OCI-LY7 (cell line): ENCODE measurements around the gene C1orf174.

Source experiments
- EZH2phosphoT487 ChIP-seq: fragments of 200-600 bp; sonication (generic); IDR thresholded peaks from 2 replicates; pipeline ENCODE4 v1.6.1; 2018; ENCODE audit warnings: low read depth, borderline replicate concordance, mild to moderate bottlenecking, mixed run types, antibody characterized with exemption, low read length, moderate library complexity, mixed read lengths
- TF ChIP-seq, protein P1 (sequence below): fragments of 200-600 bp; sonication (generic); conservative IDR thresholded peaks from 2 replicates; pipeline ENCODE4 v1.5.1; 2014; ENCODE audit warnings: mild to moderate bottlenecking, antibody characterized with exemption, low read length, moderate library complexity, mixed read lengths

DNA sequence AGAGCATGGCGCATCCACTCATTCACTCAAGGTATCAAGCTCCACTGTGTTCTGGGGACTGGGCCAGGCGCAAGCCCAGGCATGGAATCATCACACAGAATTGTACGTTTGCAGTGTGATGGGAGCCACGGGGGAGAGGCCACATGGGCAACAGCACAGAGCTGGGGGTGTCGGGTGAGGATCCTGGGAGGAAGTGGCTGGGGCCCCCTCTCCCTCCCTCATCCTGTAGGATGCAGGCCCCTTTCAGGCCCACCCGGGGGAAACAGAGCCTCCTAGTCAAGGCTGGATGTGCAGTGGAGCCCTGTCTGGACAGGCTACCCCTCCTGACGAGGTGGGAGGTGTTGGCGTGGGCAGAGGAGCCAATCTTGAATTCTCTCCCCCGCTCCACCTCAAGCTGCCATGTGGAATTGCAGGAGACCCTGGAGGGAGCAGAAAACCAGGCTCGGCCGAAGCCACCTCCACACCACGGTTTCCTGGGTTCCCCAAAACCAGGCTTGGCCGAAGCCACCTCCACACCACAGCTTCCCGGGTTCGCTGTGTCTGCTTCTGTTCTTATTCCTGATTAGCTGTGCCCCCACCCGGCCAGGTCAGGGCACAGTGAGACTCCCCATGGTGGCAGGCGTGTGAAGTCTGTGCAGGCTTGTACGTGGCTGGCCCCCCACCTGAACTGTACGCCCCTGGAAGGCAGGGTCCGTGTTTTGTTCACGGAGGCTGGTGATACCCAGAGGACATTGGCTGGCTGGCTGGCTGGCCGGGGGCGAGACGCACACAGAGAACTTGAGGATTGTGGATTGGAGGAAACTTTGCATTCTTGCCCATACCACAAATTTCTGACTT is 4.2 kb upstream of the C1orf174 start:
- TF ChIP-seq, protein P1, sequence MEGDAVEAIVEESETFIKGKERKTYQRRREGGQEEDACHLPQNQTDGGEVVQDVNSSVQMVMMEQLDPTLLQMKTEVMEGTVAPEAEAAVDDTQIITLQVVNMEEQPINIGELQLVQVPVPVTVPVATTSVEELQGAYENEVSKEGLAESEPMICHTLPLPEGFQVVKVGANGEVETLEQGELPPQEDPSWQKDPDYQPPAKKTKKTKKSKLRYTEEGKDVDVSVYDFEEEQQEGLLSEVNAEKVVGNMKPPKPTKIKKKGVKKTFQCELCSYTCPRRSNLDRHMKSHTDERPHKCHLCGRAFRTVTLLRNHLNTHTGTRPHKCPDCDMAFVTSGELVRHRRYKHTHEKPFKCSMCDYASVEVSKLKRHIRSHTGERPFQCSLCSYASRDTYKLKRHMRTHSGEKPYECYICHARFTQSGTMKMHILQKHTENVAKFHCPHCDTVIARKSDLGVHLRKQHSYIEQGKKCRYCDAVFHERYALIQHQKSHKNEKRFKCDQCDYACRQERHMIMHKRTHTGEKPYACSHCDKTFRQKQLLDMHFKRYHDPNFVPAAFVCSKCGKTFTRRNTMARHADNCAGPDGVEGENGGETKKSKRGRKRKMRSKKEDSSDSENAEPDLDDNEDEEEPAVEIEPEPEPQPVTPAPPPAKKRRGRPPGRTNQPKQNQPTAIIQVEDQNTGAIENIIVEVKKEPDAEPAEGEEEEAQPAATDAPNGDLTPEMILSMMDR, result peak; percentile 27; the same call in 1 of the 2 replicates
- TF ChIP-seq EZH2phosphoT487, result no peak
